Activated CD4-positive, alpha-beta T cell treated with anti-CD3 and anti-CD28 coated beads for 48 hours (primary cell): ENCODE data around the gene FMC1.

Experiments
- DNase-seq: peaks from one replicate; pipeline ENCODE4 v3.0.0-alpha.2; 2020

Gene FMC1

DNA sequence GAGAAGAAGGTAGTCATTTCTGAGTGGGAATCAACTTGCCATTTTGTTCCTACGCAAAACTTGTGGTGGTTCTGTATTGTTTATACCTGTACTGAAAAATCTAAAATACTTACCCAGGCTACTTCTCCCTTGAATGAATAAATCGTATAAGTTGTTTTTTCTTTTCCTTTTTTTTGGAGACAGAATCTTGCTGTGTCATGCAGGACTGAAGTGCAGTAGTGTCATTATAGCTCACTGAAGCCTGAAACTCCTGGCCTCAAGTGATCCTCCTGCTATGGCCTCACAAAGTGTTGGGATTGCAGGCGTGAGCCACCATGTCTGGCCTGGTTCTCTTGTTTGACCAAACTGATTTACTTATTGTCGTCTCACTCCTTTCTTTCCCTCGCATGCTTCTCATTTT, 46.5 kb downstream of the FMC1 start:
- no peak for DNase-seq

DNA sequence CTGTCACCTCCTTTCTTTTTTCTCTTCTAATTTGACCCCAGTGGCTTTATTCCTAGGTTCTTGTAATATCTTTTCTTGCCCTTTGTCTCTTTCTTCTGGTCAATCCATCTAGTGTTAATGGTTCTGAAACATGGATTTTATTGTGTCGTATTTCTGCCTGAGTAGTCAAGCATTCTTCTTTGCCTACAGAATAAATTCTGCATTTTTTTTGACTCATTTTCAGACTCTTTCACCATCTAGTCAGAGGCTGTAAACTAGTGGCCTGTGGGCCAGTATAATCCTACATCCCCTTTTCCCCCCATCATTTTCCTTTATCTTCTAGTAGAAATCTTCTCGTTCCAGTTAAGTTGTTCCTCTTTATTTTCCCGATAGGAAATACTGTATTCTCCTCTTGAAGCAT, 48.0 kb downstream of the FMC1 start:
- DNase-seq = no peak

DNA sequence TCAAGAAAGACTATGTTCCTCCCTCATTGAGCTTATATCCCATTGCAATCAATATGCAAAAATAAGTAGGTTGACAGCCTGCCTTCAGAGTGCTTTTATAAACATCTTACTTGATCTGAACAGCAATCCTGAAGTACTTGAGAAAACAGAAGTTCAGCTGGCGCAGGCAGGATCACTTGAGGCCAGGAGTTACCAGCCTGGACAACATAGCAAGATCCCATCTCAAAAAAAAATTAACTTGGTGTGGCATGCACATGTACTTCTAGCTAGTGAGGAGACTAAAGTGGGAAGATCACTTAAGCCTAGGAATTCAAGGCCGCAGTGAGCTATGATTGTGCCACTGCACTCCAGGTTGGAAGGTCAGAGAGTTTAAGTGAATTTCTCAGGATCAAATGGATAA, 48.6 kb downstream of the FMC1 start:
- DNase-seq = no peak

DNA sequence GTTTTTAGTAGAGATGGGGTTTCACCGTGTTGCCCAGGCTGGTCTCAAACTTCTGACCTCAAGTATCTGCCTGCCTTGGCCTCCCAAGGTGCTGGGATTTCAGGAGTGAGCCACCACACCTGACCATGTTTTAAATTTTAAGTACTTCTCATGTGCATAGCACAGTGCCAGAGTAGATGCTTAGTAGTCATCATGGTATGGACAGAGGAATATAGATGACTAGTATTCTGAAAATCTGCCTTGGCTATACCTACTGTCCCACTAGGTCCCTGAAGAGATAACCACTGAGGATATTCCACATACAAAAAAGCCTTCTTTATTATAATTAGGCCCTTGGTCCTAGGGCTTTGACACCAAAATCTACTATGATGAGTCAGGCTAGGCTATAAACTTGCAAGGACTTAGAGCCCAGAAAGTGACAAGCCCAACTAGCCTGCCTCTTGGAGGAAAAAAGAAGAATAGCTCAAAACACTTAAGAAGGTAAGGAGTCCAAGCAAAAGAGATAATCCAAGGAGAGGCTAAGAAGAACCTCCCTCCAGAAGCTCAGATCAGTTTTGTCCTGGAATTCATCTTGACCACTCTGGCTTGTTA, 52.6 kb downstream of the FMC1 start:
- DNase-seq = no peak

DNA sequence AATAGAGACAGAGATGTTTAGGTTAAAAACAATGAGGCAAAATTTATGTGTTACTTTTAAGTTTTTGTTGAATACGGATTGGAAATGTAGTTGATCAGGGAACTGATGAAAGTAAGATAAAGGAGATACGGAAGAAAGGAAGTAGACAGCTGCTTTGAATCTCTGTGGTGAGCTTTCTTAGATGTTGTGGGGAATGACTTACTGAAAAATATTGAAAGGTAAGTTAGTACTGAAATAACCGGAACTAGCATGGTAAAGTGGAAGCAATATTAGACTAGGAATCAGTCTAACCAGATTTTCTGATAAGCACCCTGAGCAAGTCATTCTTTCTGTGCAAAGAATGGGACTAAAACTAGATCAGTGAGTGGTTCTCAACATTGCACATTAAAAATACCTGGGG, 53.4 kb downstream of the FMC1 start:
- no peak for DNase-seq
